K562 (cell line): ENCODE measurements around the gene FBLN2. TPM values are rescaled to one million over a fixed set of nuclear protein-coding genes. Genes with fewer than 3 reads are reported as not detected.

Experiments
- KHSRP ChIP-seq: fragments of 450-650 bp; IDR thresholded peaks from 2 replicates; pipeline ENCODE4 v1.6.1; 2017
- PHF20 ChIP-seq: fragments of 450-650 bp; IDR thresholded peaks from 2 replicates; pipeline ENCODE4 v1.6.1; 2018; ENCODE audit not compliant: partially characterized antibody
- SLC30A9 ChIP-seq: fragments of 250-450 bp; sonication (Bioruptor Pico); IDR thresholded peaks from 2 replicates; pipeline ENCODE4 v1.8.0; 2022; ENCODE audit warnings: mild to moderate bottlenecking, moderate library complexity
- SRSF1 ChIP-seq: fragments of 200-400 bp; formaldehyde crosslinking; IDR thresholded peaks from 2 replicates; pipeline ENCODE4 v1.6.1; 2017; ENCODE audit warnings: mild to moderate bottlenecking, low read depth, low read length, moderate library complexity
- ZBTB40 ChIP-seq, 2 experiments: fragments of 450-650 bp in 1 of 2; sonication (generic) in 1 of 2; formaldehyde crosslinking in 1 of 2; IDR thresholded peaks; 2 replicates each; pipeline versions ENCODE4 v1.7.1 to v1.9.0; 2016 to 2022; ENCODE audit warnings: inconsistent platforms in 1 of 2, mild to moderate bottlenecking in 1 of 2, missing genetic modification reagents in 1 of 2
- ZHX1 ChIP-seq: fragments of 150-350 bp; conservative IDR thresholded peaks from 2 replicates; pipeline ENCODE4 v1.6.1; 2014; ENCODE audit warnings: low read length
- ZNF609 ChIP-seq: sonication (generic); formaldehyde crosslinking; IDR thresholded peaks from 2 replicates; pipeline ENCODE4 v1.8.1; 2023; ENCODE audit warnings: missing genetic modification reagents, mild to moderate bottlenecking, borderline replicate concordance
- polyA plus RNA-seq, 8 experiments: library from polyadenylated mRNA; depleted of rRNA in 4 of 8; stranded (reverse) in 5 of 8; unstranded in 3 of 8; fragments of >200 nt; fragmentation: Nextera tagmentation in 2 of 8; fragmentation: Illumina TruSeq in 1 of 8; extraction: Ambion mirVana in 2 of 8; extraction: Trizol in 1 of 8; gene quantifications; 2 replicates each; pipeline versions ENCODE4 v1.2.1 to v1.2.3, GENCODE V29; 2011 to 2014; ENCODE audit warnings: inconsistent platforms in 1 of 8, missing spikeins in 1 of 8
- total RNA-seq, 7 experiments: library from RNA; depleted of rRNA in 6 of 7; stranded (reverse); fragments of >200 nt in 6 of 7; fragmentation: Illumina TruSeq in 2 of 7; extraction: Trizol in 2 of 7; gene quantifications; 2 replicates each; pipeline versions ENCODE4 v1.2.1 to v1.2.3, GENCODE V29; 2011 to 2021; ENCODE audit warnings: low replicate concordance in 1 of 7

Gene FBLN2
- total and polyA plus RNA-seq, 9 of the 15 experiments (the other 6 are each of a cell fraction or from before 2014, with no cell fraction given): 0.03 to 0.10 (median 0.04) TPM; not detected in 6

GRCh38 chr3:13650210-13651056, 101.5 kb downstream of the FBLN2 start (continued):
- TF ChIP-seq ZNF609 (peak; percentile 95), SLC30A9 (CRISPR knock-in tag) (no peak; the same call in 1 of the 2 replicates), ZHX1 (0 out of 2 replicates have a peak, but pooled peaks have one; percentile 47), PHF20 (peak; percentile 10), ZBTB40 (IDR thresholded peaks at IDR 0.05) (peak; percentile 60; the same call in 1 of the 2 replicates), ZBTB40 (CRISPR knock-in tag; IDR thresholded peaks at IDR 0.05) (no peak), KHSRP (peak; percentile 27; the same call in 1 of the 2 replicates), SRSF1 (no peak)
